IPS-NIHi11 (cell line): ENCODE data around the gene WDR45B.
"Not testable (repeated sequence)": the region's sequence is repeated elsewhere in the genome, so short reads cannot be mapped to it uniquely, and the experiment has no call there.

Experiments
- DNase-seq: peaks from one replicate; pipeline ENCODE4 v3.0.0; 2012; ENCODE audit warnings: mixed read lengths, low spot score

WDR45B gene

DNA sequence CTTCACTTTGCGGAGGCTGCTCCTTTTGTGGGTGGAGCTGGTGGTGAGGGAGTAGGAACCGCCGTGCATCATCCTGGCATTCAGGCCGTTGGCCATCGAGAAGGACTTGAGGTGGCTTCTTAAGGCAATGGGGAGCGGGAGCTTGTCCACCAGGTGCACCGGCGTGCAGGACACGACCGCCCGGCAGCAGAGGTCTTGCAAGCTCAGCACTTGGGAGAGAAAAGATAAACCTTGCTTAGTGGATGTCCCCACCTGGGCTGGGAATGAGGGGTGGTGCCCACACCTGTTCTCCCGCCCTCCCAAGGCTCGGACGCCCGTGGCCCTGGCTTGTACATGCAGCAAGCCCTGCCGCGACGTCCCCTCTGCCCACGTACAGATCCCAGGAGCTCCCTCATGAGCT lies 9.7 kb upstream of the WDR45B start:
- DNase-seq: no peak

DNA sequence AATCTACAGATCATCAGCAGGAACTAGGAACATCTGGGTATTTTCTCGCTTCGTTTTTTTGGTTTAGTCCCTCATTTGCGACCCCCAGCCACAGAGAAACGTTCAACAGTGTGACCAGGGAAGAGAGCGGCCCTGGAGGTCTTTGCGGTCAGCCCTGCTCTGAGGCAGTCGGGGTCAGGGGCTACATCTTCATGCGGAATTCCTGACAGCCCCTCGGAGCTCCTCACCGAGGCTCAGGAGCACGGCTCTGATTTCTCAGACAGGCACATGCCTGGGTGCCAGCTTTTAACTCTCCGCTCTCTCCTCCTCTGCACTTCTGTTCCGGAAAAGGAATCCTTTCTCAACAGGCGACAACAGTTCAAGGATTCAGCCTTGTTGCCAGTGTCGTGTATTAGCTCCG lies 8.0 kb upstream of the WDR45B start:
- DNase-seq: no peak

DNA sequence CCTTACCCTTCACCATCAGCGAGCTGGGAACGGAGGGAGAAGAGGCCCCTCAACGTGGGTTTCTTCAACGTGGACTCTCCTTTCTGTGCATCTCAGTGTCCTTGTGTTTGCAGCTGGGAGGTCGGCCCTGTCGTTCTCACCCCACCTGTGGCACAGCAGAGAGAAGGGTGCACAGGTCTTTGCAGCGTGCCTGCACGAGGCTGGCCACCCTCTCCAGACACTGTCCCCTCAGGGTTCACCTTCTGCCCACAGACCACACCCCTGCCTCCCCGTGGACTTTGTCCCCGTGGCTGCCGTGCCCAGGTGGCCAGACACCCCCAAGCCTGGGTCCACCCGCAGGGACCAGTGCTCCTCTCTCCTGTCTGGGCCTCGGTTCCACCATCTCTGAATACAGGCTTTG lies 7.3 kb upstream of the WDR45B start:
- DNase-seq: no peak

DNA sequence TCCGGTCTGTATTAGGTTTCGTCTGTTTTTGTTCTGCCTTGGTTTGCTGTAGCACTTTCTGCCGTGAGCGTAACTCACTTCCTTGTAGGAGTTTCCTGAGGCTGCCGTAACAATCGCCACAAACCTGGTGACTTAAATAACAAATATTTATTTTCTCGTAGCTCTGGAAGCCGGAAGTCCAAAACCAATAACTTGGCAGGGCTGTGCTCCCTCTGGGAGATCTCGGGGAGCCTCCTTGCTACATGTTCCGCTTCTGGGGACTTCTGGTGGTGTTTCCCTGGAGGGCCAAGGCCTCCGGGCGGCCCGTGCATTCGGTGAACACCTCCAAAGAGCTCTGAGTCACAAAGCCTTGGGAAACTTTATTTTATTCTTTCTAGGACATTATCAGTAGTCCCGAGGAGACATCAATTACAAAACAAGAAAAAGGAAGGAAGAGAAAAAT lies 6.8 kb upstream of the WDR45B start:
- no peak for DNase-seq

DNA sequence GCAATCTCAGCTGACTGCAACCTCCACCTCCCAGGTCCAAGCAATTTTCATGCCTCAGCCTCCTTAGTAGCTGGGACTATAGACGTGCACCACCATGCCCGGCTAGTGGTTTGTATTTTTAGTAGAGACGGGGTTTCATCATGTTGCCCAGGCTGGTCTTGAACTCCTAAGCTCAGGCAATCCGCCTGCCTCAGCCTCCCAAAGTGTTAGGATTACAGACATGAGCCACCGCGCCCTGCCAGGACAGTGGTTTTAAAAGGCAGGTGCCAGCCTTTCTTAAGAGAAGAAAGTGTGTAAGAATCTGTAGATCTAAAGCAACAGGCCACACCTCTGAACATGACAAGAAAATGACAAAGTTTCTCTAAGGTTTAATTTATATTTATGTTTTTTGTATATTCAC lies 6.4 kb upstream of the WDR45B start:
- DNase-seq: not testable (repeated sequence)

DNA sequence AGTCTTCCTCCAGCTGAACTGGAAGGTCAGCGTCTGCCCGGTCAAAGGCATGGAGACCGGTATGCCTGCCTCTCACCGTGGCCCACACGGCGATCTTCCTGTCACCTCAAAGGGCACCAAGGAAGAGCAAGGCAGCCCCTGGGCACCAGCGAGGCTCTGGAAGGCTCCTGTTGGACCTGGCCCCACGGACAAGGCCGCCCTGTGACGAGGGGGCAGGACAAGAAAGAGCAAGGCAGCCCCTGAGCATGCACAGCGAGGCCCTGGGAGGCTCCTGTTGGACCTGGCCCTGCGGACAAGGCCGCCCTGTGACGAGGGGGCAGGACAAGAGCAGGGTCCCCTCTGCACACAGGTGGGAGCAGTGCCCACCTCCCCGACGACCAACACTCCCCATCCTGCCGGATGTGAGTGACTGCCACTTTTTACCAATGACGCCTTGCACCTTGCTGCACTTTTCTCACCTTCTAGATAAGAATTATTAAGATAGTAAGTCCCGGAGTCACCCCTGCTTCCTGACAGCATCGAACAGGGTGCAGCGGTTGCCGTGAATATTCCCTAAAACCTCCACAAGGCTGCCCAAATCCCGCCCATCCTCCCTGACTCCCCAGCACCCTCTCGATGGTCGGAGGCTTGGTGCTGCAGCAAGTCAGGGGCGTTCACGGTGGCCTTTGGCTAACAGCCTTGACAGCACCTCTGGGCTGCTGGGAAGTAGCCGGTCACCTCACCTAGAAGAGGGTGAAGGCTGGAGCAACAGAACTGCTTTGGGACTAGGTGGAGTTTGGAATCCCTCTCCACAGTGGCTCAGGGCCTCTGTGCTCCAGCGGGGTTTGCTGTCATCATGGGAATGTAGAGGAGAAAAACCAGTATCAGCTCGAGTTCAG lies 5.6 kb upstream of the WDR45B start:
- no peak for DNase-seq

DNA sequence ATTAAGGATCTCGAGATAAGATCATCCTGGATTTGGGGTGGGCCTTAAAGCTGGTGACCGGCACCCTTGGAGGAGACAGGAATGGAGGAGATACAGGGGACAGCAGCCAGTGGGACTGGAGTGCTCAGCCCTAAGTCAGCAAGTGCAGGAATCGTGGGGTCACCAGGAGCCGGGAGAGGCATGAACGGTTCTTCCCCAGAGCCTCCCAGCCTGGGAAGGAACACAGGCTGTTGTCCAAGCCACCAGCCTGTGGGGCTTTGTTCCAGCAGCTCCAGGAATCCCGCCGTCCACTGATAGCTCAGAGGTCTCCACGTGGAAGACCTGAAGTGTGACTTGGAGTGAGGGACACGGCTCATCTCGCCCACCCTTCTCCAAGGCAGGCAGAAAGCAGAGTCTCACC lies 2.5 kb upstream of the WDR45B start:
- no peak for DNase-seq

DNA sequence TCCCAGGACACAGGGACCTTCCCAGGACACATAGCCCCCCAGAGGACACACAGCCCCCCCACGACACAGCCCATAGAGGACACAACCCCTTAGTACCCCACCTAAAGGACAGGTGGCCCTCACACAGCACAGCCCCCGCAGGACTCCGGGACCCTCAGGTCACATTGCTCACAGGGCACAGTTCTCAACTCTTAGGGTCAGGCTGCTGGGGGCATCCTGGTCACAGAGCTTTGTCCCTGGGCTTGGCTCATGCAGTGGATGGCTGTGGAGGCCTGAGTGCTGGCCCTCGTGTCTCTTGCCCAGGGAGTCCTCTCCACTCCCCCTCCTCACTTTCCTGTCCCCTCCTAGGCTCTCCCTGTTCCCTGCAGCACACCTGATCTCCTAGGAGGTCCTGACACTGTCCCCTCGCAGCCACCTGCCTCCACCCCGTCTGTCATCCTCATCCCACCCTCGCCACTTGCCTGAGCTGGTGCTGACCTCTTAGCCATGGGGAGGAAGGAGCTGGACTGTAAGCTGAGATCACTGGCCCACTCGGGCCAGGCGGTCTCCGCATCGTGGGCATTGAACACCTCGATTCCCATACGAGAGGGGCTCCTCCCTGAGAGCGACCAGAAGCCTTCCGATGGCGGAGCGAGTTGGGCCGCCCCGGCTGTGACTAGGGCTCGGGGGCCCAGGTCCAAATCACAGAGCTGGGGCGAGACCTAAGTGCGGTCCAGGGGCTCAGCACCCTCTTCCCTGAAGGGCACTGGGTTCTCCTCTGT lies 1.4 kb upstream of the WDR45B start:
- DNase-seq: no peak

DNA sequence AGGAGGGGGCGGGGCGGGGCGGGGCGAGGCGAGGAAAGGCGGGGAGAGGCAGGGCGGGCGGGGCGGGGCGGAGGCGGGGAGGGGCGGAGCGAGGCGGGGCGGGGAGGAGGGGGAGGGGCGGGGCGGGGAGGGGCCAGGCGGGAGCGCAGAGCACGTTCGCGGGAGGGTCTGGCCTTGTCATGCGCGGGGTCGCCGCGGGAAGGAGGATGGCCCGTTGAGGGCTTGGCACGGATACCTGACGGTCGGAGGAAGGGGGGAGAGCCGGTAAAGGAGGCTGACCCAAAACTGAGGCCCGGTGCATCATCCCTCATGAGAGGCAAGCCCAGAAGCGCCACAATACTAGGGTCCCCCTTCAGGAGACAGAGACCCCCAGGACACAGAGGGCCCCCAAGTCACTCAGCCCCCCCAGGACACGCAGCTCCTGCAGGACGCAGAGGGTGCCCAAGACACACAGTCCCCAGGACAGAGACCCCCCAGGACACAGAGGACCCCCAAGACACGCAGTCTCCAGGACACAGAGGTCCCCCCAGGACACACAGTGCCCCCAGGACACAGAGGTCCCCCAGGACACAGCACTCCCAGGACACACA lies 593 bp upstream of the WDR45B start:
- peak; percentile 81 for DNase-seq

DNA sequence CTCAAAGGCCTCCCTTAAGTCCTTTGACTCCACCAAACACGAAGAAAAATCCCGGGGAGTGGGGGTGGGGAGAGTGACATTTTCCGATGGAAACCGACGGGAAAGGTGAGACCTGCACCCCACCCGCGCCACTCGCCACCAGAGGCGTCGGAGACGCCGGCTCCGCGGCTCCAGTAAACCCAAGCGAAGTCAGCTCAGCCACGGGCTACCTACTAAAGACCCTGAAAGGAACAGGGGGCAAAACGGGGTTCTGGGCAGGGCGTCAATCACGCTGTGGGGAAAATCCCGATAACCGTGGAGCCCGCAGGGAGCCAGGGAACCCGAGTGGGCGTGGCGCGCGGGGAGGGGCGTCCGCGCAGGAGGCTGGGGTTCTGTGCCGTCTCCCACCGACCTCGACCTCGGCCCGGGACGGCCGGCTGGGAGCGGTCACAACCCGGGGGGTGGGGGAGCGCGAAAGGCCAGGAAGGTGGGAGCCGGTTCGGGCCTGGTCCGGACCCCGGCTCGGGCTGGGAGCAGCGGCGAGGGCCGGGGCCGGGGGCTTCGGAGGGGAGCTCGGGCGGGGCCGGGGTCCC lies 565 bp downstream of the WDR45B start:
- no peak for DNase-seq

DNA sequence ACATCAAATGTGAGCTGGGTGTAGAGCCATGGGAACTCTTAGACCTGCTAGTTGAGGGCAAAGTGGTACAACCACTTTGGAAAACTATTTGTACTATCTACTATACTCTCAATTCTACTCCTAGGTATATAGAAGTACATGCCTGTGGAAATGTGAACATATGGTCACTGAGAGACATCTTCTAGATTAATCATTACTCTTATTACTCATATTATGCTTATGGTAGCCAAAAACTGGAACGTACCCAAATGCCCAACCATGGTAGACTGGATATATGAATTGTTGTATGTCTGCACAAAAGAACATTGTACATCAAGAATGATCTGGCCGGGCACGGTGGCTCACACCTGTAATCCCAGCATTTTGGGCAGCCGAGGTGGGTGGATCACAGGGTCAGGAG lies 2.7 kb downstream of the WDR45B start:
- DNase-seq: no peak

DNA sequence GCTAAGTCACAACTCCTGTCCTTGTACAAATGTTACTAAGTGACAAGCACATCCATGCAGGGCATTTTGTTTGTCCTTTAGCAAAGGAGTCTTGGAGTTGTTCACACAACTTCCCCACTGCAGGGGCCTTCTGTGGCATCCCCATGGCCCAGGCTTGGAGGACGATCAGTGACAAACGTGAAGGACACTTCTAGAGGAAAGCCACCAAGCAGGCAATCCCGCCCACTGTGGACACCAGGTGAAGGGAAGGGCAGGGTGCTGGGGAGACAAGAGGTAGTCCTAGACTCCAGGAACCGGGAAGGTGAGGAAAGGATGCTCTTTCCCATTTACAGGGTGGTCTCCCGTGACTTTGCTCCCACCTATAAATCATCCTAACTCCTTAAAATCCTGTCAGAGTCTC lies 4.1 kb downstream of the WDR45B start:
- no peak for DNase-seq

DNA sequence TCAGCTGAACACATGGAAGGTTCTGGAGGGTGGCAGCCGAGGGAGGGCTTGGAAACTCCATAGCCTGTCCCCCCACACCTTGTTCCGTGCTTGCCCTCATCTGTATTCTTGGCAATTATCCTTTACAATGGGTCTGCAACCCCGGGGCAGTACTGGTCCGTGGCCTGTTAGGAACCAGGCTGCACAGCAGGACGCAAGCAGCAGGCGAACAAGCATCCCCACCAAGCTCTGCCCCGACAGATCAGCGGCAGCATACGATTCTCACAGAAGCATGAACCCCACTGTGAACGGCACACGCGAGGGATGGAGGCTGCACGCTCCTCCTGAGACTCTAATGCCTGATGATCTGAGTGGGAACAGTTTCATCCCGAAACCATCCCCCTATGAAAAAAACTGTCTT lies 6.2 kb downstream of the WDR45B start:
- DNase-seq: no peak

DNA sequence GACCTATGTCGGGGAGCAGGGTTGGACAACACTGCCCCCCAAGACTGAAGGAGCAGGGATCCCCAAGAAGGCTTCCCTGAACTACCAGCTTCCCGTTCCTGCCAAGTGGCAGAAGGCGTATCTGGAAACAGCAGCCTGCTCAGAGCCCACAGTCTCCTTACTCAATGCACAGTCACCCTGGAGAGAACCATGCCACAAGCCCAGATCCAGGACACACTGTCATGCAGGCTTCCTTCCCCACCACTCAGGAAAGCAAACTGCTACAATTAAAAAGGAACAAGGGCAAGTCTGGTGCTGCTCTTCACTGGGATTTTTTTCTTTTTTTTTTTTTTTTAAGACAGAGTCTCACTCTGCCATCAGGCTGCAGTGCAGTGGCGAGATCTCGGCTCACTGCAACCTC lies 8.2 kb downstream of the WDR45B start:
- no peak for DNase-seq

DNA sequence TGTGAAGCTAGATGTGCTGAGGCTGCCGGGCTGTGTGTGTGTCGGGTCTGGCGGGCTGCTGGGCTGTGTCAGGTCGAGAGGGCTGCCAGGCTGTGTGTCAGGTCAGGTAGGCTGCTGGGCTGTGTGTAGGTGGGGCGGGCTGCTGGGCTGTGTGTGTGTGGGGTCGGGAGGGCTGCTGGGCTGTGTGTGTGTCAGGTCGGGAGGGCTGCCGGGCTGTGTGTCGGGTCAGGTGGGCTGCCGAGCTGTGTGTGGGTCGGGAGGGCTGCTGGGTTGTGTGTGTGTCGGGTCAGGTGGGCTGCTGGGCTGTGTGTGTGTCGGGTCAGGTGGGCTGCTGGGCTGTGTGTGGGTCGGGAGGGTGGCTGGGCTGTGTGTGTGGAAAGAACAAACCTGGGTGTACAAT lies 8.6 kb downstream of the WDR45B start:
- no peak for DNase-seq

DNA sequence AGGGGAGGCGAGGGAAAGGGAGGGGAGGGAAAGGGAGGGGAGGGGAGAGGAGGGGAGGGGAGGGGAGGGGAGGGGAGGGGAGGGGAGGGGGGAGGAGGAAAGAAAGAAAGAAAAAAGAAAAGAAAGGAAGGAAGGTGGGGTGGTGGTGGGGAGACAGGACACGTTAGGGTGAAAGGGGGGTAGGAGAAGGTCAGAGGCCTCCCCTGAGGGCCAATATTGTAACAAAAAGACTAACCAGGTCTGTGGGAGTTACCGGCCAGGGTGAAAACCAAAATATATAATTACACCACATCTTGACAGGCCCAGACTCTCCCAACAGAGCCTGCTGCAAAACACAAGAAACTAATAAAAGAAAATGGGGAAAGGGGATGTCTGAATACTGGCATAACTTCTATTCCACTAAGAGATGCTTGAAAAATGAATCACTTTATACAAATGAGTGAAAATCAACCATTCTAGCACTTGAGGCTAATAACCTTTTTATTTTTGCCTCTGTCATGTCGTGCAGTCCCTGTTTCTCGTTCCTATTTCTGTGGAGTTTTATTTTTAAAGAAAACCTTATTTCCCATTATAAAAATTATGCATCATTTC lies 10.0 kb downstream of the WDR45B start:
- DNase-seq: no peak

DNA sequence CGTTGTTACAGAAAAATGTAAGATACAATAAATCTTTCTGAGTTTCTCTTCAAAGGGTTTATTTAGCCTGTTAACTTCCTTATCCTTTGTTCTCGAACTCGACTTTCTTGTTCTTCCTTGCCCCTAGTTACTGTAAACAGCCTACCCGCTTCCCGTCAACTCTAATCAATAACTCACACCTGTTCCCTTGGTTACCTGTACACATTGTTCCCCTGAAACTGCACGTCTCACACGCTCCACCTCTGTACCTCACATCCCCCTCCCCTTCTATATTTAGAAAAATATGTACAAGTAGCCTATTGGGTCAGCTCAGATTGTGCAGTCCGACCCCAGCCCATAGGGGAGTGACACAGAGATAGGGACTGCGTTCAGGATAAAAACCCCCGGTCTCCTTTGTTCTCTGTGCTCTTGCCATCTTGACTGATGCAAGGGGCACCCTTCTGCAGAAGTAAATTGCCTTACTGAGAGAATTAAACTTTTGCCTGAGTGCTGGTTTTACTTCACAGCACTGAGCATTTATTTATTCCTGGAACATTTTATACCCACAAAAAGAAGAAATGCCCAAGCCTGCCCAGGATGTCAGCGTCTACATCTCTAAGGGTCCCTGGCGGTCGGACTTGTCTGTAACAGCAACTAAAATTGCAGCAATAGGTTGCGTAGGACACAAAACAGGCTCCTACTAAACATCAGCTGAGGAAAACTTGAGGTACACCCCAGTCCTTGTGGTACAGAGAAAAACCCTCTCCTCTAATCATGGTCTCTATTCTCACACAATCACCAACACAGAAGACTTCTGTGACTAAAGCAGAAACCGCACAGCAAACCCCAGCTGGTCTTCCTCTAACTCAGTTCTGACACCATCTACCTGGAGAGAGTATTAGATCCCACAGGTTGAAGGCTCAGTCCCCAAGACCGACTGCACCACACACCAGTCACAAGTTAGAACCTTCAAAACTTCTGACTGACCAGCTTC lies 11.3 kb downstream of the WDR45B start:
- DNase-seq: no peak

DNA sequence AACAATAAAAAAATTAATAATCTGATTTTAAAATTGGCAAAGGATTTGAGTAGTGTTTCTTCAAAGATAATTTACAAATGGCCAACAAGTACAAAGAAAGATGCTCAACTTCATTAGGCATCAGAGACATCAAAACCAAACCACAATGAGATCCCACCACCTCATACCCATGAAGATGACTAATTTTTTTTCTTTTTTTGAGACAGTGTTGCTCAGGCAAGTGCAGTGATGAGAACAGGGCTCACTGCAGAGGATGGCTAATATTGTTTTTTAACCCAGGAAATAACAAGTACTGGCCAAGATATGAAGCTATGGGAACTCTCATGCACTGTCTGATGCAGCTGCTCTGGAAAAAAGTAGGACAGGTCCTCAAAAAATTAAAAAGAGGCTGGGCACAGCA lies 14.9 kb downstream of the WDR45B start:
- no peak for DNase-seq

DNA sequence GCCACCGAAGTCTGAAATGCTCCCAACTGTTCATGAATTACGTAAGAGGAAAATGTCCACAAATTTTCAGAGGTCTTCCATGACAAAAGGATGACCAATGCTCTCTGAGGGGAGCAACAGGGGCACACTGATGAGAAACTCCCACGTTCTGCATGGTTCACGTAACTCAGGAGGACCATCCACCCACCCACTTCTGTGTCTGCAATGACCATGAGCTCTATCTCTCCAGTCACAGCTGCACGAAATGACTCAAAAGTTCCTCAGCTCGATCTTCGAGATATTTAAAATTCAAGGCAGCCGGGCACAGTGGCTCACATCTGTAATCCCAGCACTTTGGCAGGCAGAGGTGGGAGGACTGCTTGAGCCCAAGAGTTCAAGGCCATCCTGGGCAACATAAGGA lies 15.8 kb downstream of the WDR45B start:
- DNase-seq: no peak

DNA sequence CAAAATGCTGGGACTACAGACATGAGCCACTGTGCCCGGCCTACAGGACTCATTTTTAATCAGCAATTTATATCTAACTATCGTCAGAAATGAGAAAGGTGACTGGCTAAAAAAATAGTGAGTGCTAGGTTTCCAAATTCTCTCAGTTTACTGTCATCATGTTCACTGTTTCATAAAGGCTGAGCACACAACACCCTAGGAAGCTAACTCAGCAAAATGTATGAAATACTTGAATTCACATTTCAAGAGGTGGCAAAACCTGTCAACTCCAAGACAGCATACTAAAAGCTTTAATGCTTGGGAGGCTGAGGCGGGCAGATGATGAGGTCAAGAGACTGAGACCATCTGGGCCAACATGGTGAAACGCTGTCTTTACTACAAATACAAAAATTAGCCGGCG lies 16.7 kb downstream of the WDR45B start:
- DNase-seq: no peak

DNA sequence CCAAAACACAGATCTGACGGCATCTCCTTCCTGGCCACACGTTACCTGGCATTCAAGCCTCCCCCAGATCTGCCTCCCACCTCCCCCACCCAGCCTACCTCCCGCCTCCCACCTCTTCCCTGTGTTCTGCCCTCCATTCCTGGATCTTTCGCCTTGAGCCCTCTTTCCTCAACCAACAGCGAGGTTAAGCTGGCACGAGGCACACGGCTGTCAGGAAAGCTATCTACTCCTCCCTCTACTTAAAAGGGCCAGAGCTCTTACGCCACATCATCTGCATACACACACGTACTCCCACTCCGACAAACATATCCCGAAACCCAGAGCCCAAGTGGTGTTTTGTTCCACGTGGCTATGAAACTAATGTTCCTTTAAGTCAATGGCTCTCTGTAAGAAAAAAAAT lies 18.0 kb downstream of the WDR45B start:
- no peak for DNase-seq
